Lower leg skin (tissue), 3 donors: ENCODE measurements around the gene KCNT2.

Experiments used
- CTCF ChIP-seq, 3 donors: fragments of 450-650 bp; IDR thresholded peaks; one replicate each; pipeline ENCODE4 v1.5.1; 2016; ENCODE audit warnings: antibody characterized with exemption in 3 of 3, mild to moderate bottlenecking in 3 of 3, moderate library complexity in 2 of 3
- POLR2A ChIP-seq, 2 donors: fragments of 450-650 bp; IDR thresholded peaks; one replicate each; pipeline ENCODE4 v1.6.1; 2016 to 2017; ENCODE audit warnings: antibody characterized with exemption in 2 of 2, mild to moderate bottlenecking in 1 of 2, moderate library complexity in 1 of 2

- TF ChIP-seq POLR2A (IDR thresholded peaks at IDR 0.05): no peak
- no peak for TF ChIP-seq CTCF (IDR thresholded peaks at IDR 0.05)
Observed at GRCh38 chr1:196623079-196623478, 14.8 kb upstream of the KCNT2 start.
